ENCODE measurements around the gene FBF1.
"Not testable (repeated sequence)": the region's sequence is repeated elsewhere in the genome, so short reads cannot be mapped to it uniquely, and the experiment has no call there.

FBF1 gene

DNA sequence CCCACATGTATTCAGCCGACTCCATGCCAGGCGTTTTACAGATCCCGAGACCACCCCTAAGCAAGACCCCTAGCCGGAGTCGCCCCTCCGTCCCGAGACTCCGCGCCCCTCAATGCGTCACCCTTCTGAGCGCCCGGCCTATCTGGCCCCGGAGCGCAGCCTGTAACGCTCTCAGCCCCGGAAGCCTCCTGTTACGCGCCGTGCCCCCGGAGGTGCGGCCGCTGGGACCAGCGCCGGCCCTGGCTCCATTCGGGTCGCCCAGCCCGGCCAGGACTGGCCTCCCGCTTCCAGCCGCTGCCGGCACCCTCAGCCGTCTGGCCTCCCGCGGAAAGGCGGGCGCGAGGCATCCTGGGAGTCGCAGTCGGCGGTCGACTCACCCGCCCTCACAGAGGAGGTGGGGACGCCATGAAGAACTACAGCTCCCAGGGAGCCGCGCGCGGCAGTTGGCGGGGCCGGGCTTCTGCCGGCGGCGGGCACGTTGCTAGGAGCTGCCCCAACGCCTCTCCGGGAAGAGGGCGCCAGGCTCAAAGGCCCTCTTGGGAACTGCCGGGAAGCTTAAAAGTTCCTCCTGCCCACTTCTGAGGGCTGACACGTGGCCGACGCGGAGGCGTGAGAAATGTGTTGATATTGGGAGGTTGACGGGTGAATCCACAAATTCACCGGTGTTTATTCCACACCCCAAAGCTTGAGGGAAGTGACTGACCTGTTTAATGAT is at the start of gene FBF1:
Gene FBF1, minus strand, starts transcription at position 316 of the 715 bp plus-strand sequence. CDS start 2,893 bp downstream, outside the sequence.
- DNase-seq: peak; percentile 91

DNA sequence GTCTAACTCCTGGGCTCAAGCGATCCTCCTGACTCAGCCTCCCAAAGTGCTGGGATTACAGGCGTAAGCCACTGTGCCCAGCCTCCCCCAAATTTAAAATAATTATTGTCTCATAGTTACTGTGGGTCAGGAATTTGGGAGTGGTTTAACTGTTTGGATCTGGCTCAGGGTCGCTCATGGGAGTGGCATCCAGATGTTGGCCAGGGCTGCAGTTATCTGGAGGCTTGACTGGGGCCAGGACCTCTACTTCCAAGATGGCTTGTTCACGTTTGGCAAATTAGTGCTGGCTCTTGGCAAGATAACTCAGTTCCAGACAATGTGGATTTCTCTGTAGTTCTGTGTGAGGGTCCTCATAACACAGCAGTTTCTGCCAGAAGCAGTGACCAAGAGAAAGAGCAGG is 46.2 kb upstream of the FBF1 start:
- no peak for DNase-seq

- DNase-seq: no peak
These were observed 45.1 kb upstream of the FBF1 start for GRCh38 chr17:75985986-75986385.

DNA sequence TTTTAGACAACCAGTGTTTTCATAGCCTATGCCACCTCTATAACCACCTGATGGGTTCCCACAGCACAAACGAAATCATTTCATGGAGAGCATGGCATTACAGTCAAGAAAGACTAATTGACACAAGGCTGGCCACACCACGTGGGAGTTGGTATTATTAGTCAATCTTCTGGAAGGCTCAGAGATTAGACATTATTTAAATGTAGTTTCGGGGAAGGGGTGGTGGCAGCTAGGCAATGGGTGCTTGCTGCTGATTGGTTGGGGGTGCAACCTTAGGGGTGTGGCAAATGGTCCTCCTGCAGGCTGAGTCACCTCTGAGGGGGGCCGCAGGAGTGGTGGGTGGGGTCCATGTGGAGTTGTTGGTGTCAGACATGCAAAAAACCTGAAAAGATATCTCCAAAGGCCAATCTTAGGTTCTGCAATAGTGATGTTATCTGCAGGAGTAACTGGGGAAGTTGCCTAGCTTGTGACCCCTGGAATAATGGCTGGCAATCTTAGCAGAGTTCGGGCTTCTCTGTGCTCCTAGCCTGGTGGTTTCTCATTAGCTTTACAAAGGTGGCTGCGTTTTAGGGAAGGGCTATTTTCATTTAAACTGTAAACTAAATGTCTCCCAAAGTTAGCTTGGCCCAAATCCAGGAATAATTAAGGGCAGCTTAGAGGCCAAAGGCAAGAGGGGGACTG is 42.8 kb upstream of the FBF1 start:
- no peak for DNase-seq

- DNase-seq: no peak
These were observed 40.3 kb upstream of the FBF1 start for GRCh38 chr17:75981019-75981615.

DNA sequence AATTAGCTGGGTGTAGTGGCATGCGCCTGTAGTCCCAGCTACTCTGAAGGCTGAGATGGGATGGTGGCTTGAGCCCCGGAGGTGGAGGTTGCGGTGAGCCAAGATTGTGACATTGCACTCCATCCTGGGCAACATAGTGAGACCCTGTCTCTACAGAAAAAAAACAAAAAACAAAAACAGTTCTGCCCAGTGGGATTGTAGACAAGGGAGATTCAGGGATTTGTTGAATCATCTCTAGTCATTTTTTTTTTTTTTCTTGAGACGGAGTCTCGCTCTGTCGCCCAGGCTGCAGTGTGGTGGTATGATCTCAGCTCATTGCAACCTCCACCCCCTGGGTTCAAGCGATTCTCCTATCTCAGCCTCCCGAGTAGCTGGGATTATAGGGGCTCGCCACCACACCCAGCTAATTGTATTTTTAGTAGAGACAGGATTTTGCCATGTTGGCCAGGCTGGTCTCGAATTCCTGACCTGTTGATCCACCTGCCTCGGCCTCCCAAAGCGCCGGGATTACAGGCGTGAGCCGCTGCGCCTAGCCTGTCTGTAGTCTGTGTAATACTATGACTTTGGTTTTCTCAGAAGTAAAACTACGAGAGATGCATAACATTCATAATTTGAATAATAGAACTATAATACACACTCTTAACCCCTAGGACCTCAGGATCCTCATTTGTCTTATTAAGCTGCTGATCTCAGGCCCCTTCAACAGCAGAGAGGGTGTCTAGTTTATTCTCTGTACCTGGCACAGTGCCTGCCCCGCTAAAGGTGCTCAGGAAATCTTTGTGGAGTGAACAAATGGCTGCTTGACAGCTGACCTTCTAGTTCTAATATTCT is 39.6 kb upstream of the FBF1 start:
- DNase-seq: no peak

- no peak for DNase-seq
These were observed 38.9 kb upstream of the FBF1 start for GRCh38 chr17:75979705-75980187.

- peak; percentile 93 for DNase-seq
These were observed 38.3 kb upstream of the FBF1 start, which contains the start of the genes ACOX1 and TEN1 for GRCh38 chr17:75978938-75979704. TSS of gene ACOX1 (minus strand) at chr17:75979166. CDS start at chr17:75979073, 93 bp downstream. TSS of gene TEN1 (plus strand) at chr17:75979240. CDS start at chr17:75986193, 6,953 bp downstream.

DNA sequence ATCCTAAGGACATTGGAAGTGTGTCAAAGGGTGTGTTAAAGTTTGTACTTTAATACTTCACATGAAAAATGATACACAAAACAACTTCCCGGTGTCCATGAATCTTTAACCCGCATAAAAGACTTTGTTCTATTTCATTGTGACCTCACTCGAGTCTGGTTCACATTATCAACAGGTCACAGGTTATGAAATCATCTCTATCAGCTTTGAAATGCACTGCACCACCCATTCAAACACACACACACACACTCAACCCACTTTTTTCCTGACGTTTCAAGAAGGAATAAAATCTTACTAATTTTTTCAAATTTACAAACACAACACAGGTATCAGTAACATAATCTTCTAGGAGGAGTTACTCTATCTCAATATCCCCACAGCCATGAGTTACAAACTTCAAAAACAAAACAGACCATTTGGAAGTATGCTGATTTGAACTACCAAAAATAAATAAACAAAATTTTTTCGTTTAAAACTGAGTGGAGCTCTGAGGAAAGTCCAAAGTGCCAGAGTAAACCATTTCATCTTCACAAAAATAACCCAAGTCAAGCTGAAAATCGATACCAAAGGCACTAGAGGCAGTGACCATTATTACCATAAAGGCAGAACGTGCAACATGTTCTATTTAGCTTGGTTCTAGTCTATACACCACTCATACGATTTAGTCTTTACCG is 35.5 kb upstream of the FBF1 start:
- no peak for DNase-seq

DNA sequence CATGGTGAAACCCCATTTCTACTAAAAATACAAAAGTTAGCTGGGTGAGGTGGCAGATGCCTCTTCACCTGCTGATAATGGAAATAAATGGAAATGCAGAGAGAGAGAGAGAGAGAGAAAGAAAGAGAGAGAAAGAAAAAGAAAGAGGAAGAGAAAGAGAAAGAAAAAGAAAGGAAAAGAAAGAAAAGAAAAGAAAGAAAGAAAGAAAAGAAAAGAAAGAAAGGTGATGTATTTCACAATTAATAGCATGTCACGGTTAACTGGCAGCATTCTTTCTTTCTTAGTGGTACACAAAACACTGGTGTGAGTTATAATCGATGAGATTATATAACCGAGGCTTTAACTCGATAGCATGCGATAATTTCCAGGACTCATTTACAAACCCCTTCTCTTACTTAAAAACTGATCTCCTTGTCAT is 34.9 kb upstream of the FBF1 start:
- DNase-seq: no peak

- not testable (repeated sequence) for DNase-seq
These were observed 34.3 kb upstream of the FBF1 start for GRCh38 chr17:75975187-75975586.

DNA sequence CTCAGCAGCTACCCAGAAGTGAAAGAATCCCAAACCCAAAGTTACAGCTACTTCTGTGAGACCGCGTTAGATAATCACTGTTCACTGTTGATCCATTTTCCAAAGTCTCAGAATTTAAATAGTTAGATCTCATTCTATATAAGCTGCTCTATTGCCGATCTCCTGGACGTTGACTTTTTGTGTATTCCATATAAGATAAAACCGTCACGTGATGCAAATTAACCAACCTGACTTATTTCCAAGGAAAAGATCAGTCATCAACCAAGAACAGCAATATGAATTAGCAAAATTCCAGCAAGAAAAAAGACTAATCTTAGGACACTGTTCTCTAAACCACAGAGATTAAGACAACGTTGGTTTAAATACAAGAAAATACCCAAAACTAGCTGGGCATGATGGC is 29.8 kb upstream of the FBF1 start:
- DNase-seq: no peak

DNA sequence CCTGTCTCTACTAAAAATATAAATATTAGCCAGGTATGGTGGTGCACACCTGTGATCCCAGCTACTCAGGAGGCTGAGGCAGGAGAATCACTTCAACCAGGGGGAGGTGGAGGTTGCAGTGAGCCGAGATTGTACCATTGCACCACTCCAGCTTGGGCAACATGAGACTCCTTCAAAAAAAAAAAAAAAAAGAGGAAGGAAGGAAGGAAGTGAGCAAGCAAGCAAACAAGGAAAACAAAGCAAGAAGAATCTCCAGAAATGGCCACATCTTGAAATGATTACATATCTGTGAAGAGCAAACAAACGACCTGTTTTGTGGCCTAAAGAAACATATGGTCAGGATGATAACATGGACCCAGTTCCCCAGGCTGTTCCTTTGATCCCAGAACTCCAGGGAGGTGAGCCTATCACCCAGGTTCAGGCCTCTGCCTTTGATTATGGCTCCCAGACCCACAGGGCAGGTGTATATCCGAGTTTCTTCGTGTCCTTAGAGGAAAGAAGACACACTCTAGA is 29.2 kb upstream of the FBF1 start:
- no peak for DNase-seq

GRCh38 chr17:75969044-75969443 is 28.2 kb upstream of the FBF1 start:
- not testable (repeated sequence) for DNase-seq

DNA sequence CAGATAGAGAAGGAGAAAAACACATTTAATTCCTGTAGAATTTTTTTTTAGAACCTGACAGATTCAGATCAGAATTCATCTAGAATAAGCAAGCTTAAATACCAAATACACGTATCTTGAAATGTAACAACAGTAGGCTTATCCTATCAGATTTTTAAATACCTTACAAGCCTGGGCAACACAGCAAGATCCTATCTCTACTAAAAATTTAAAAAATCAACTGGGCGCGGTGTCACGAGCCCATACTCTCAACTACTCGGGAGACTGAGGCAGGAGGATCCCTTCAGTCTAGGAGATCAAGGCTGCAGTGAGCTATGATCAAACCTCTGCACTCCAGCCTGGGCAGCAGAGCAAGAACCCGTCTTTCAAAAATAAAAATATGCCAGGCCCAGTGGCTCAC is 24.6 kb upstream of the FBF1 start:
- no peak for DNase-seq

DNA sequence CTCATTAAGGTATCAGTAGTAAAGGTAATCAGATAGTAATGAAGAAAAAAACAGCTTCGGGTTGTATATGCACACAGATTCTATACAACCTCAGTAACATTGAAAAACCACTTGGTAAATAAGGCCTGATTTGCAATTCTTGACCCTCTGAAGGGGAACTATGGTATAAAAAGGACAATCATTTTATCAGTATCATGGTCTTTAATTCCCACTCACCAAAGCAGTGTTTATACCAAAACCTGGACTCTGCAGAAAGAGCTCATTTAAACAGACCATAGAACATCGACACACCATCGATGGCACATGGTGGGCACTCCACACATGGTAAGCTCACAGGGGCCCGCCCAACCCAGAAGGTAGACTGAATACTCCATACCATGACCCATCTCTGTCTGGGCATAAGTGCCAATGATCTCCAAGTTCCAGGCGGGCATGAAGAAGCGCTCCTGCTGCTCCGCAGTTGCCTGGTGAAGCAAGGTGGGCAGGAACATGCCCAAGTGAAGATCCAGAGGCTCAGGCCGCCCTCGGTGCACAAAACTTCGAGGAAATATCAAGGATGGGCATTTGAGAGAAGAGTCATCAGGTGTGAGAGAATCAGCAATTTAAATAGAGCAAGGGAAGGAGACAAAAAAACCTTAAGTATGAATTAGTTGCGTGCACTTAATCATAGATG is 19.1 kb upstream of the FBF1 start:
- no peak for DNase-seq

GRCh38 chr17:75959051-75959838 is 18.4 kb upstream of the FBF1 start:
- DNase-seq: no peak

DNA sequence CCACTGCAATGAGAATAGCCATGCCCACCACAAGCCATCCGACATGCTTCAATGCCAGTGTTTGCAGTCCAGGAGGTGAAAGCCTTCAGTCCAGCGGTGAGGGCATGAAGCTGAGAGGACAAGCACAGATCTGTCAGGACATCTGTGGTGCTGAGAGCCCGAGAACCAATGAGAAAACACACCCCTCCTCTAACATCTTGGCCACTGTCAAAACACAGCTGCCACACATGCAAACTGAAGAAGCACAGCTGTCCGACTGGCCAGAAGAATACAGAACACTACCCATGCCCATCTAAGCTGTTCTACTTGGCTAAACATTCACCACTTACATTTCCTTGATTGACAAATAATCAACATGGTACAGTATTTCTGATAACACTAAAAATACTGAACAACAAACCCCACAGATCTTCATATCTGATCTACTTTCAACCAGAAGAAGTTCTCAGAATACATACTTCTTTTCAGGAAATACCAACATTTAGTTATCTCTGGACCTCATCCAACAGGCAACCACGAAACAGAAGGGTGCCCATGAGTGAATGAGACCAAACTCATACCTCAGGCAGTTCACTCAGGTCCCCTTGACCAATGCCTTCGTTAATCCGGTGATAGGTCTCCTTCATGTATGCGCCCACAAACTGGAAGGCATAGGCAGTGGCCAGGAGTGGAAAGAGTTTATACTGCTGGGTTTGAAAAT is 10.2 kb upstream of the FBF1 start:
- no peak for DNase-seq

GRCh38 chr17:75950421-75950820 is 9.6 kb upstream of the FBF1 start:
- no peak for DNase-seq

Measured in DMS153 (cell line).